Activated T-helper 17 cell treated with anti-CD3 and anti-CD28 coated beads, Interleukin-2, amount 50 U/mL, for 72 hours (primary cell): ENCODE measurements around the gene ACR. TPM values are rescaled to one million over a fixed set of nuclear protein-coding genes. Genes with fewer than 3 reads are reported as not detected.
"Not testable (repeated sequence)": the region's sequence is repeated elsewhere in the genome, so short reads cannot be mapped to it uniquely, and the experiment has no call there.

Experiments
- ATAC-seq: fragments of 150-1000 bp; cut with Tn5 transposase; replicated peaks from 2 replicates; pipeline ENCODE4 v1.10.0; 2021; ENCODE audit warnings: mild to moderate bottlenecking, moderate library complexity
- H3K27ac Mint-ChIP-seq: one replicate; pipeline ENCODE4 v1.8.0; 2022; ENCODE audit warnings: mixed read lengths
- H3K27me3 Mint-ChIP-seq: one replicate; pipeline ENCODE4 v1.8.0; 2022; ENCODE audit warnings: mixed read lengths
- H3K36me3 Mint-ChIP-seq: one replicate; pipeline ENCODE4 v1.8.0; 2022; ENCODE audit warnings: low read depth, mild to moderate bottlenecking, mixed read lengths
- H3K4me1 Mint-ChIP-seq: one replicate; pipeline ENCODE4 v1.8.0; 2022; ENCODE audit warnings: mixed read lengths
- H3K4me3 Mint-ChIP-seq: one replicate; pipeline ENCODE4 v1.8.0; 2022; ENCODE audit warnings: mild to moderate bottlenecking, mixed read lengths
- H3K9me3 Mint-ChIP-seq: one replicate; pipeline ENCODE4 v1.8.0; 2022; ENCODE audit warnings: mixed read lengths
- total RNA-seq, 2 donors: library from RNA; stranded (reverse); gene quantifications; one replicate each; pipeline ENCODE4 v1.2.3, GENCODE V29; 2022

ACR gene
- total RNA-seq, 2 donors from 2014 or later: not detected

- Mint-ChIP-seq H3K4me1 (no peaks in the 10 kb centered on the region), H3K27ac (no peak overlapping the region), H3K4me3 (no peak overlapping the region), H3K36me3 (no peaks in the 10 kb centered on the region), H3K27me3 (no peaks in the 10 kb centered on the region), H3K9me3 (no peaks in the 10 kb centered on the region)
- no peak for ATAC-seq
These were observed 6.9 kb upstream of the ACR start for GRCh38 chr22:50730941-50731661.

- ATAC-seq: peak; percentile 94
- no peak overlapping the region for H3K27ac Mint-ChIP-seq
- no peaks in the 10 kb centered on the region for H3K36me3 Mint-ChIP-seq
- no peaks in the 10 kb centered on the region for H3K9me3 Mint-ChIP-seq
- H3K4me3 Mint-ChIP-seq: no peak overlapping the region
- H3K4me1 Mint-ChIP-seq: no peaks in the 10 kb centered on the region
- H3K27me3 Mint-ChIP-seq: no peaks in the 10 kb centered on the region
These were observed 6.0 kb upstream of the ACR start for GRCh38 chr22:50731811-50732624.

- no peak for ATAC-seq
- Mint-ChIP-seq H3K4me3 (no peak overlapping the region), H3K4me1 (no peaks in the 10 kb centered on the region), H3K9me3 (no peaks in the 10 kb centered on the region), H3K27me3 (no peaks in the 10 kb centered on the region), H3K27ac (no peak overlapping the region), H3K36me3 (no peaks in the 10 kb centered on the region)
These were observed 5.3 kb upstream of the ACR start for GRCh38 chr22:50732681-50733080.

- peaks cover 3% of the 10 kb centered on the region for H3K27me3 Mint-ChIP-seq
- no peaks in the 10 kb centered on the region for H3K4me1 Mint-ChIP-seq
- no peaks in the 10 kb centered on the region for H3K9me3 Mint-ChIP-seq
- H3K36me3 Mint-ChIP-seq: no peaks in the 10 kb centered on the region
- H3K27ac Mint-ChIP-seq: no peak overlapping the region
- ATAC-seq: no peak
- H3K4me3 Mint-ChIP-seq: no peak overlapping the region
These were observed 4.3 kb upstream of the ACR start for GRCh38 chr22:50733521-50734342.

GRCh38 chr22:50734343-50734771 lies 3.6 kb upstream of the ACR start:
- no peak overlapping the region for H3K4me3 Mint-ChIP-seq
- H3K36me3 Mint-ChIP-seq: no peaks in the 10 kb centered on the region
- no peaks in the 10 kb centered on the region for H3K4me1 Mint-ChIP-seq
- H3K27me3 Mint-ChIP-seq: peaks cover 4% of the 10 kb centered on the region
- no peaks in the 10 kb centered on the region for H3K9me3 Mint-ChIP-seq
- ATAC-seq: no peak
- no peak overlapping the region for H3K27ac Mint-ChIP-seq

- ATAC-seq: no peak
- H3K27me3 Mint-ChIP-seq: peaks cover 4% of the 10 kb centered on the region
- H3K4me3 Mint-ChIP-seq: no peak overlapping the region
- H3K36me3 Mint-ChIP-seq: no peaks in the 10 kb centered on the region
- no peak overlapping the region for H3K27ac Mint-ChIP-seq
- H3K9me3 Mint-ChIP-seq: no peaks in the 10 kb centered on the region
- no peaks in the 10 kb centered on the region for H3K4me1 Mint-ChIP-seq
These were observed 2.8 kb upstream of the ACR start for GRCh38 chr22:50734986-50735738.

GRCh38 chr22:50735739-50736030 lies 2.3 kb upstream of the ACR start:
- ATAC-seq: no peak
- no peaks in the 10 kb centered on the region for H3K4me1 Mint-ChIP-seq
- H3K4me3 Mint-ChIP-seq: no peak overlapping the region
- peaks cover 4% of the 10 kb centered on the region for H3K27me3 Mint-ChIP-seq
- H3K27ac Mint-ChIP-seq: no peak overlapping the region
- H3K36me3 Mint-ChIP-seq: no peaks in the 10 kb centered on the region
- H3K9me3 Mint-ChIP-seq: no peaks in the 10 kb centered on the region

GRCh38 chr22:50738649-50739227 lies 734 bp downstream of the ACR start:
- ATAC-seq: no peak

GRCh38 chr22:50739279-50739691 lies 1.3 kb downstream of the ACR start:
- H3K27me3 Mint-ChIP-seq: peaks cover 4% of the 10 kb centered on the region
- ATAC-seq: no peak
- H3K4me3 Mint-ChIP-seq: no peak overlapping the region
- H3K9me3 Mint-ChIP-seq: no peaks in the 10 kb centered on the region
- no peaks in the 10 kb centered on the region for H3K36me3 Mint-ChIP-seq
- no peak overlapping the region for H3K27ac Mint-ChIP-seq
- H3K4me1 Mint-ChIP-seq: no peaks in the 10 kb centered on the region

More at GRCh38 chr22:50738649-50739227, 734 bp downstream of the ACR start:
- peaks cover 4% of the 10 kb centered on the region for H3K27me3 Mint-ChIP-seq
- no peaks in the 10 kb centered on the region for H3K4me1 Mint-ChIP-seq
- no peak overlapping the region for H3K27ac Mint-ChIP-seq
- no peaks in the 10 kb centered on the region for H3K9me3 Mint-ChIP-seq
- H3K4me3 Mint-ChIP-seq: no peak overlapping the region
- H3K36me3 Mint-ChIP-seq: no peaks in the 10 kb centered on the region

GRCh38 chr22:50739894-50740293 lies 1.9 kb downstream of the ACR start:
- Mint-ChIP-seq H3K27ac (no peak overlapping the region), H3K4me3 (no peak overlapping the region), H3K4me1 (no peaks in the 10 kb centered on the region), H3K9me3 (no peaks in the 10 kb centered on the region), H3K36me3 (no peaks in the 10 kb centered on the region), H3K27me3 (peaks cover 4% of the 10 kb centered on the region)
- no peak for ATAC-seq

GRCh38 chr22:50740714-50741113 lies 2.7 kb downstream of the ACR start:
- not testable (repeated sequence) for H3K27ac Mint-ChIP-seq, H3K4me3 Mint-ChIP-seq, H3K4me1 Mint-ChIP-seq, ATAC-seq, H3K27me3 Mint-ChIP-seq, H3K9me3 Mint-ChIP-seq, H3K36me3 Mint-ChIP-seq

GRCh38 chr22:50744424-50744823 lies 6.4 kb downstream of the ACR start:
- H3K27ac Mint-ChIP-seq, H3K9me3 Mint-ChIP-seq, H3K4me1 Mint-ChIP-seq, H3K36me3 Mint-ChIP-seq, ATAC-seq, H3K4me3 Mint-ChIP-seq, H3K27me3 Mint-ChIP-seq: not testable (repeated sequence)

- H3K27me3 Mint-ChIP-seq, H3K4me1 Mint-ChIP-seq, ATAC-seq, H3K9me3 Mint-ChIP-seq, H3K4me3 Mint-ChIP-seq, H3K36me3 Mint-ChIP-seq, H3K27ac Mint-ChIP-seq: not testable (repeated sequence)
These were observed 9.5 kb downstream of the ACR start for GRCh38 chr22:50747521-50747920.

- H3K27ac Mint-ChIP-seq, H3K4me1 Mint-ChIP-seq, H3K36me3 Mint-ChIP-seq, H3K4me3 Mint-ChIP-seq, ATAC-seq, H3K9me3 Mint-ChIP-seq, H3K27me3 Mint-ChIP-seq: not testable (repeated sequence)
These were observed 10.6 kb downstream of the ACR start for GRCh38 chr22:50748630-50749029.
